Measurements from ENCODE around the gene PROX1.

The PROX1 gene

GRCh38 chr1:213947200-213947801, 40.5 kb upstream of the PROX1 start:
- H2AFZ ChIP-seq: no peak overlapping the region
- no peaks in the 10 kb centered on the region for H3K9me3 ChIP-seq (ENCODE audit: control insufficient read depth, low read length)
- H3K27me3 ChIP-seq (ENCODE audit: control insufficient read depth, insufficient read depth, low read length): no peaks in the 10 kb centered on the region
- no peak overlapping the region for H3K27ac ChIP-seq
- H3K4me1 ChIP-seq: no peaks in the 10 kb centered on the region
- no peaks in the 10 kb centered on the region for H3K36me3 ChIP-seq (ENCODE audit: control insufficient read depth, insufficient read depth, low read length)
- TF ChIP-seq CTCF (IDR thresholded peaks at IDR 0.05): no peak
- H3K4me2 ChIP-seq (ENCODE audit: low read length): no peak overlapping the region
- no peaks in the 10 kb centered on the region for H3K79me2 ChIP-seq
- H3K9ac ChIP-seq: no peak overlapping the region
- H3K4me3 ChIP-seq (ENCODE audit: low read depth, low read length): no peak overlapping the region

- Histone ChIP-seq H3K27ac (no peak overlapping the region), H3K79me2 (no peaks in the 10 kb centered on the region), H3K9me3 (ENCODE audit: control insufficient read depth, low read length) (no peaks in the 10 kb centered on the region), H3K4me3 (ENCODE audit: low read depth, low read length) (no peak overlapping the region), H3K4me2 (ENCODE audit: low read length) (no peak overlapping the region), H3K4me1 (no peaks in the 10 kb centered on the region), H3K36me3 (ENCODE audit: control insufficient read depth, insufficient read depth, low read length) (no peaks in the 10 kb centered on the region), H3K27me3 (ENCODE audit: control insufficient read depth, insufficient read depth, low read length) (no peaks in the 10 kb centered on the region), H2AFZ (no peak overlapping the region), H3K9ac (no peak overlapping the region)
- TF ChIP-seq CTCF (IDR thresholded peaks at IDR 0.05): no peak
These were observed 35.9 kb upstream of the PROX1 start for GRCh38 chr1:213951876-213952275.

DNA sequence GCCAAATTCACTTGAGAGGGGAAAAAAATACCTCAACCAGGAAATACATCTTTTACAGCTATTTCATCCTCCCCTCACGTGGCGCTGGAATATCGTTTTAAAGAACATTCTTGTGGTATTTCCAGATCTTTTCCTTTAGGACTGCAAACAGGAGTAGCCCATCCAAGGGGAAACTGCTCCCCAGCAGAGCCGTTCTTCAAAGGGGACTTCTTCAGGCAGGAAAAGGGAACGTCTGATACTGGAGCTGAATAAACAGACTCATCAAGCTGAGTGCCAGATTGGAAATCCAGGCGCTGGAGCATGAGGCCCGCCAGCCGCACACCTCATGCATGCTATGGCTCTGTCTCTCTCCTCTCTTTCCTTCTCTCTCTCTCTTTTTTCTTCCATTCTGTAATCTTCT, 34.0 kb upstream of the PROX1 start:
- Histone ChIP-seq H3K4me1 (no peaks in the 10 kb centered on the region), H3K9me3 (ENCODE audit: control insufficient read depth, low read length) (no peaks in the 10 kb centered on the region), H3K4me2 (ENCODE audit: low read length) (no peak overlapping the region), H3K27me3 (ENCODE audit: control insufficient read depth, insufficient read depth, low read length) (no peaks in the 10 kb centered on the region), H3K36me3 (ENCODE audit: control insufficient read depth, insufficient read depth, low read length) (no peaks in the 10 kb centered on the region), H3K9ac (no peak overlapping the region), H3K27ac (no peak overlapping the region), H3K79me2 (no peaks in the 10 kb centered on the region), H2AFZ (no peak overlapping the region), H3K4me3 (ENCODE audit: low read depth, low read length) (no peak overlapping the region)
- no peak for TF ChIP-seq CTCF (IDR thresholded peaks at IDR 0.05)

DNA sequence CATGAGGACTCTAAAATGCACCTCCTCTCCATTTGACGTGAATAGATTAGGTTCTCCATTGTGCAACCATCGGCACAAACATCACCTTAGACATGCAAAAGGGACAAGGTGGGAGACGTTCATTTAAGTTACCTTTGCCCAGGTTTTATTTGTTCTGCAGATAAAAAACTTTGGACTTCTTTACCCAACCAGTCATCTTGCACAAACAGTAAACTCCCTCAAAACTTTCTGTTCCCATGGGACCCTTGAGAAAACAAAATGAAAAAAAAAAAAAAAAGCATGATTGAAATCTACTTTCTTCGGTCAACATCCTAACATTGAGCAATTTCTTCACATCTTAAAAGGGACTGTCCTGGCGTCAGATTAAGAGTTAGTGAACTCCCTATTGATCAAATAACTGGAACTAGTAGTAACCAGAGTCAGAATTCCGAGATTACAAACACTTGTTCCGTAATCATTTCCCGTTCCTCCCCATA, 31.4 kb upstream of the PROX1 start:
- Histone ChIP-seq H3K27me3 (ENCODE audit: control insufficient read depth, insufficient read depth, low read length) (no peaks in the 10 kb centered on the region), H3K9me3 (ENCODE audit: control insufficient read depth, low read length) (no peaks in the 10 kb centered on the region), H3K4me1 (no peaks in the 10 kb centered on the region), H3K4me3 (ENCODE audit: low read depth, low read length) (no peak overlapping the region), H3K4me2 (ENCODE audit: low read length) (no peak overlapping the region), H3K36me3 (ENCODE audit: control insufficient read depth, insufficient read depth, low read length) (no peaks in the 10 kb centered on the region), H3K9ac (no peak overlapping the region), H3K27ac (no peak overlapping the region), H3K79me2 (no peaks in the 10 kb centered on the region), H2AFZ (no peak overlapping the region)
- no peak for TF ChIP-seq CTCF (IDR thresholded peaks at IDR 0.05)

DNA sequence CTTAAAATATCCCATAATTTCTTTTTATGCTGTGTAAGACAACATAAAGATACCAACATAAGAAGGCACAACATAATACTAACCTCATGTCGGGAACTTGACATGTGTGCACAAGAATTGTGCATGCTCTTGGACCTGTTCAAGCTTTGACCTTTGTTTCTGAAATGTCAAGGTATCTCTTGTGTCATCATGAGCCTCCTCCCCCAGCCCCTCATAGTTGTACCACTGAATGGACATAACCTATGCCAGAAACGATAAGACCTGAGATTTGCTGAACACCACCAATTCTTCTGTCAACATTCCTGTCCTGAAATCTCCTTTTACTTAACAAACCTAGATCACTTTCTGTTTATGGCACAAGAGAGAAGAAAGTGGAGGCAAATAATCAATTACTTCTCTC, 29.4 kb upstream of the PROX1 start:
- H3K9me3 ChIP-seq (ENCODE audit: control insufficient read depth, low read length): no peaks in the 10 kb centered on the region
- no peak overlapping the region for H3K4me3 ChIP-seq (ENCODE audit: low read depth, low read length)
- no peak overlapping the region for H3K27ac ChIP-seq
- no peak overlapping the region for H2AFZ ChIP-seq
- no peak overlapping the region for H3K4me2 ChIP-seq (ENCODE audit: low read length)
- no peak for TF ChIP-seq CTCF (IDR thresholded peaks at IDR 0.05)
- no peaks in the 10 kb centered on the region for H3K4me1 ChIP-seq
- no peaks in the 10 kb centered on the region for H3K79me2 ChIP-seq
- no peaks in the 10 kb centered on the region for H3K36me3 ChIP-seq (ENCODE audit: control insufficient read depth, insufficient read depth, low read length)
- no peaks in the 10 kb centered on the region for H3K27me3 ChIP-seq (ENCODE audit: control insufficient read depth, insufficient read depth, low read length)
- no peak overlapping the region for H3K9ac ChIP-seq

Measured in parathyroid adenoma (tissue), 2 donors.